ENCODE results near the gene LHX8.

Gene LHX8

GRCh38 chr1:75115654-75116053 lies 18.5 kb upstream of the LHX8 start:
- no peak for TF ChIP-seq CTCF (IDR thresholded peaks at IDR 0.05)

GRCh38 chr1:75123756-75124155 lies 10.4 kb upstream of the LHX8 start:
- TF ChIP-seq CTCF (IDR thresholded peaks at IDR 0.05): no peak

- no peak for TF ChIP-seq CTCF (IDR thresholded peaks at IDR 0.05)
Measured at GRCh38 chr1:75124510-75124909, 9.7 kb upstream of the LHX8 start.

- no peak for TF ChIP-seq CTCF (IDR thresholded peaks at IDR 0.05)
Measured at GRCh38 chr1:75125161-75125726, 8.9 kb upstream of the LHX8 start.

GRCh38 chr1:75126611-75127101 lies 7.5 kb upstream of the LHX8 start:
- TF ChIP-seq CTCF (IDR thresholded peaks at IDR 0.05): no peak

- TF ChIP-seq CTCF (IDR thresholded peaks at IDR 0.05): no peak
Measured at GRCh38 chr1:75127916-75128717, 6.1 kb upstream of the LHX8 start.

- no peak for TF ChIP-seq CTCF (IDR thresholded peaks at IDR 0.05)
Measured at GRCh38 chr1:75129660-75129982, 4.6 kb upstream of the LHX8 start.

Measured in LNCAP (cell line).